HCT116 (cell line): Measurements from ENCODE around the gene TST. TPM values are rescaled to one million over a fixed set of nuclear protein-coding genes. Genes with fewer than 3 reads are reported as not detected.

Experiments used
- ATAC-seq: fragments of 200-7000 bp; cut with Tn5 transposase; 2 replicates; pipeline ENCODE4 v1.9.1; 2020; ENCODE audit warnings: mild to moderate bottlenecking, moderate library complexity
- BruUV-seq: library from RNA; stranded (reverse); fragments of 400-500 nt; replicated peaks from 2 replicates; lab custom pipeline; 2021; lab: Mats Ljungman, UMichigan
- CTCF ChIA-PET: fragments of 300-600 bp; sonication (Branson Sonifier 250); formaldehyde crosslinking; loops from one replicate; lab custom pipeline; 2021; ENCODE audit warnings: antibody characterized with exemption; lab: Charles Lee
- POLR2A ChIA-PET: fragments of 300-600, 350-600 bp; sonication (Branson Sonifier 250); formaldehyde crosslinking; loops from one replicate; lab custom pipeline; 2021; ENCODE audit warnings: antibody characterized with exemption; lab: Charles Lee
- RAD21 ChIA-PET, 2 experiments: fragments of 300-600 bp; sonication (Branson Sonifier 250); formaldehyde crosslinking; loops; one replicate each; lab custom pipeline; 2023; ENCODE audit warnings: low total read pairs in 2 of 2; ENCODE audit not compliant: uncharacterized antibody in 2 of 2, unreplicated experiment in 2 of 2, low non-redundant PET in 1 of 2; lab: Charles Lee
- DNase-seq: peaks from one replicate; pipeline ENCODE4 v3.0.0-alpha.2; 2010; ENCODE audit warnings: low read depth, low spot score
- H2AFZ ChIP-seq: fragments of 200-600 bp; shearing (Covaris generic), sonication (generic); 2 replicates; pipeline ENCODE4 v1.6.1; 2017; ENCODE audit warnings: low read depth, mixed run types, mixed read lengths, antibody characterized with exemption, low read length; ENCODE audit not compliant: poor library complexity, severe bottlenecking
- H3K27ac ChIP-seq: 2 replicates; pipeline ENCODE4 v1.5.1; 2012; ENCODE audit warnings: low read depth, low read length
- H3K27me3 ChIP-seq: fragments of 200-600 bp; sonication (generic); 2 replicates; pipeline ENCODE4 v1.6.1; 2016; ENCODE audit warnings: mixed run types, low read length, mixed read lengths; ENCODE audit not compliant: insufficient read depth
- H3K36me3 ChIP-seq, 2 experiments: fragments of 200-500 bp in 1 of 2; fragments of 200-600 bp in 1 of 2; sonication (Bioruptor generic) in 1 of 2; sonication (generic) in 1 of 2; 2 replicates each; pipeline versions ENCODE4 v1.5.1 to v1.6.1; 2014 to 2016; ENCODE audit warnings: low read length in 2 of 2, inconsistent platforms in 1 of 2, mixed read lengths in 1 of 2, mixed run types in 1 of 2; ENCODE audit not compliant: insufficient read depth in 2 of 2, control insufficient read depth in 1 of 2
- H3K4me1 ChIP-seq, 2 experiments: fragments of 200-600 bp in 1 of 2; sonication (generic) in 1 of 2; 2 replicates each; pipeline versions ENCODE4 v1.5.1 to v1.6.1; 2012 to 2017; ENCODE audit warnings: low read length in 2 of 2, inconsistent platforms in 1 of 2, mild to moderate bottlenecking in 1 of 2, mixed read lengths in 1 of 2, mixed run types in 1 of 2, moderate library complexity in 1 of 2; ENCODE audit not compliant: insufficient read depth in 2 of 2, control insufficient read depth in 1 of 2
- H3K4me2 ChIP-seq: fragments of 200-600 bp; sonication (generic); 2 replicates; pipeline ENCODE4 v1.6.1; 2017; ENCODE audit warnings: mixed run types, low read length, mixed read lengths
- H3K4me3 ChIP-seq, 2 experiments: fragments of 200-600 bp in 1 of 2; sonication (generic) in 1 of 2; replicated peaks in 1 of 2; 2 replicates each; pipeline ENCODE4 v1.5.1; 2011 to 2016; ENCODE audit warnings: low read length in 2 of 2, control low read depth in 1 of 2, low read depth in 1 of 2, mild to moderate bottlenecking in 1 of 2, mixed read lengths in 1 of 2, mixed run types in 1 of 2
- H3K79me2 ChIP-seq: fragments of 200-600 bp; sonication (generic); 2 replicates; pipeline ENCODE4 v1.6.1; 2017; ENCODE audit warnings: mild to moderate bottlenecking, mixed run types, low read length, moderate library complexity, mixed read lengths; ENCODE audit not compliant: insufficient read depth
- H3K9ac ChIP-seq: fragments of 200-600 bp; sonication (generic); 2 replicates; pipeline ENCODE4 v1.6.1; 2016; ENCODE audit warnings: low read length, mixed read lengths
- H3K9me2 ChIP-seq: fragments of 200-600 bp; sonication (generic), shearing (Covaris generic); 2 replicates; pipeline ENCODE4 v1.6.1; 2017; ENCODE audit warnings: mixed run types, mild to moderate bottlenecking, moderate library complexity; ENCODE audit not compliant: insufficient read depth
- H3K9me3 ChIP-seq, 2 experiments: fragments of 200-500 bp in 1 of 2; fragments of 200-600 bp in 1 of 2; sonication (Bioruptor generic) in 1 of 2; sonication (generic) in 1 of 2; 2 replicates each; pipeline ENCODE4 v1.6.1; 2014 to 2017; ENCODE audit warnings: low read length in 2 of 2, mixed read lengths in 2 of 2, inconsistent platforms in 1 of 2, low read depth in 1 of 2, mild to moderate bottlenecking in 1 of 2, mixed run types in 1 of 2, moderate library complexity in 1 of 2; ENCODE audit not compliant: control insufficient read depth in 1 of 2, insufficient read depth in 1 of 2
- H4K20me1 ChIP-seq: fragments of 200-600 bp; sonication (generic), shearing (Covaris generic); 2 replicates; pipeline ENCODE4 v1.6.1; 2017; ENCODE audit warnings: mixed run types, mild to moderate bottlenecking, moderate library complexity; ENCODE audit not compliant: insufficient read depth
- ATF3 ChIP-seq: IDR thresholded peaks from 2 replicates; pipeline ENCODE4 v1.6.1; 2012
- CBX3 ChIP-seq: IDR thresholded peaks from 2 replicates; pipeline ENCODE4 v1.6.1; 2012; ENCODE audit warnings: low read depth
- ELF1 ChIP-seq: IDR thresholded peaks from 2 replicates; pipeline ENCODE4 v1.6.1; 2012; ENCODE audit warnings: low read depth, borderline replicate concordance
- EZH2 ChIP-seq: fragments of 200-600 bp; sonication (generic); IDR thresholded peaks from 2 replicates; pipeline ENCODE4 v1.6.1; 2017; ENCODE audit warnings: antibody characterized with exemption, mixed run types
- FOSL1 ChIP-seq: IDR thresholded peaks from 2 replicates; pipeline ENCODE4 v1.6.1; 2012; ENCODE audit warnings: low read depth
- JUND ChIP-seq: IDR thresholded peaks from 2 replicates; pipeline ENCODE4 v1.6.1; 2012
- POLR2A ChIP-seq: IDR thresholded peaks from 2 replicates; pipeline ENCODE4 v1.7.0; 2011; ENCODE audit warnings: borderline replicate concordance; ENCODE audit not compliant: insufficient read depth, insufficient read length; ENCODE audit errors: extremely low read depth
- RAD21 ChIP-seq: IDR thresholded peaks from 2 replicates; pipeline ENCODE4 v1.6.1; 2012; ENCODE audit warnings: low read depth, mild to moderate bottlenecking
- REST ChIP-seq: IDR thresholded peaks from 2 replicates; pipeline ENCODE4 v1.6.1; 2012; ENCODE audit warnings: low read depth
- SIN3A ChIP-seq: IDR thresholded peaks from 2 replicates; pipeline ENCODE4 v1.6.1; 2012; ENCODE audit warnings: low read depth
- SP1 ChIP-seq: IDR thresholded peaks from 2 replicates; pipeline ENCODE4 v1.6.1; 2012; ENCODE audit warnings: low read depth
- SRF ChIP-seq: IDR thresholded peaks from 2 replicates; pipeline ENCODE4 v1.6.1; 2012; ENCODE audit warnings: low read depth
- ZBTB33 ChIP-seq: IDR thresholded peaks from 2 replicates; pipeline ENCODE4 v1.6.1; 2011; ENCODE audit warnings: mild to moderate bottlenecking, low read length, moderate library complexity; ENCODE audit not compliant: insufficient replicate concordance; ENCODE audit errors: extremely low read depth
- ZFX ChIP-seq: fragments of 450-650 bp; IDR thresholded peaks from 2 replicates; pipeline ENCODE4 v1.6.1; 2017
- intact Hi-C: fragments of 100-400 bp; cut with micrococcal nuclease; formaldehyde crosslinking; loops from 2 replicates; pipeline ENCODE4 v1.10.0; 2022
- total RNA-seq: library from RNA; stranded (reverse); gene quantifications from one replicate; pipeline ENCODE4 v1.2.1, GENCODE V29; 2021; ENCODE audit not compliant: unreplicated experiment

The TST gene
- total RNA-seq, 1 experiment from 2014 or later, result 32.1 TPM

GRCh38 chr22:37046589-37046988 lies 27.3 kb upstream of the TST start:
- ATAC-seq (no peak), DNase-seq (no peak)
- H3K36me3 ChIP-seq, result no peaks in the 10 kb centered on the region
- CTCF ChIA-PET, result interaction anchor here (0.7 to 4.1 kb wide), 7 partner anchors 14 to 270 kb away, joined by 3 to 33 read pairs (median 5); partner anchors contain the start of gene IFT27
- BruUV-seq, result no TSS peak
- no peaks in the 10 kb centered on the region for H3K9me3 ChIP-seq
- no peaks in the 10 kb centered on the region for H3K27me3 ChIP-seq
- H3K4me3 ChIP-seq, result no peak overlapping the region
- no peaks in the 10 kb centered on the region for H3K9me2 ChIP-seq
- H3K9ac ChIP-seq, result no peak overlapping the region
- H3K79me2 ChIP-seq, result no peaks in the 10 kb centered on the region
- H3K4me1 ChIP-seq, result peaks cover 6 to 28% of the 10 kb centered on the region in 2 experiments; a peak in 3 of 4 replicates
- no peak overlapping the region for H3K4me2 ChIP-seq
- no peak overlapping the region for H3K27ac ChIP-seq
- POLR2A ChIA-PET, result no interaction called here
- intact Hi-C loops, result no loop called here
- no peak overlapping the region for H2AFZ ChIP-seq
- TF ChIP-seq SRF, result no peak
- no peak for TF ChIP-seq ZBTB33
- TF ChIP-seq EZH2, result no peak
- no peak for TF ChIP-seq REST
- TF ChIP-seq JUND, result no peak
- no peak for TF ChIP-seq ZFX
- TF ChIP-seq POLR2A, result no peak
- no peak for TF ChIP-seq ATF3
- TF ChIP-seq FOSL1, result no peak
- no peak for TF ChIP-seq RAD21
- no peak for TF ChIP-seq SIN3A
- TF ChIP-seq SP1, result no peak
- TF ChIP-seq CBX3, result no peak
- TF ChIP-seq ELF1, result no peak
- RAD21 ChIA-PET, result no interaction called here
- no peaks in the 10 kb centered on the region for H4K20me1 ChIP-seq
